C4-2B (cell line): ENCODE results near the gene COL15A1.

Experiments
- CTCF ChIP-seq: fragments of 450-650 bp; conservative IDR thresholded peaks from 2 replicates; pipeline ENCODE4 v1.5.1; 2017; ENCODE audit warnings: mild to moderate bottlenecking
- ZFX ChIP-seq: fragments of 450-650 bp; IDR thresholded peaks from 2 replicates; pipeline ENCODE4 v1.6.1; 2017

- TF ChIP-seq CTCF (no peak), ZFX (no peak)
These were observed 16.7 kb downstream of the COL15A1 start for GRCh38 chr9:98960409-98960808.
